Stomach (tissue), 9 donors: ENCODE results near the gene YWHAG. TPM values are rescaled to one million over a fixed set of nuclear protein-coding genes. Genes with fewer than 3 reads are reported as not detected.

Experiments used
- DNase-seq, 2 donors: peaks; one replicate each; pipeline versions ENCODE4 v3.0.0 to v3.0.0-alpha.2; 2013 to 2019
- H3K27ac ChIP-seq, 5 donors: fragments of 200-600 bp in 4 of 5; sonication (generic) in 4 of 5; one replicate each; pipeline ENCODE4 v1.5.1; 2013 to 2019; ENCODE audit warnings: mild to moderate bottlenecking in 1 of 5, moderate library complexity in 1 of 5
- H3K27me3 ChIP-seq, 3 donors: fragments of 200-600 bp; sonication (generic); one replicate each; pipeline ENCODE4 v1.5.1; 2017 to 2019; ENCODE audit warnings: mixed run types in 1 of 3
- H3K36me3 ChIP-seq, 4 donors: fragments of 200-600 bp; sonication (generic); 1 replicate in 3 of 4; 2 replicates in 1 of 4; pipeline ENCODE4 v1.5.1; 2016 to 2019
- H3K4me1 ChIP-seq, 4 donors: fragments of 200-600 bp; sonication (generic); one replicate each; pipeline ENCODE4 v1.5.1; 2016 to 2019
- H3K4me3 ChIP-seq, 4 donors: fragments of 200-600 bp; sonication (generic) in 3 of 4; one replicate each; pipeline ENCODE4 v1.5.1; 2016 to 2019; ENCODE audit warnings: mild to moderate bottlenecking in 1 of 4
- H3K9me3 ChIP-seq, 4 donors: fragments of 200-600 bp; sonication (generic); one replicate each; pipeline ENCODE4 v1.5.1; 2016 to 2019
- EP300 ChIP-seq: sonication (generic); formaldehyde crosslinking; IDR thresholded peaks from one replicate; pipeline ENCODE4 v1.6.1; 2017; ENCODE audit warnings: antibody characterized with exemption
- POLR2A ChIP-seq, 4 donors: fragments of 450-650 bp; IDR thresholded peaks; one replicate each; pipeline ENCODE4 v1.6.1; 2016; ENCODE audit warnings: antibody characterized with exemption in 4 of 4, control low read depth in 2 of 4, mild to moderate bottlenecking in 1 of 4, moderate library complexity in 1 of 4
- POLR2AphosphoS5 ChIP-seq, 3 donors: sonication (generic); formaldehyde crosslinking; IDR thresholded peaks; one replicate each; pipeline ENCODE4 v1.6.1; 2016; ENCODE audit warnings: antibody characterized with exemption in 3 of 3
- WGBS, 5 donors: extraction: QIAGEN DNeasy Blood & Tissue Kit in 3 of 5; methylation state at CpG; one replicate each; pipeline versions ENCODE4 v1.1.5 to v1.1.7; 2013 to 2018; 5-methylcytosine and 5-hydroxymethylcytosine counted together
- intact Hi-C: fragments of 100-400 bp; cut with DNase I; formaldehyde crosslinking; loops from one replicate; pipeline ENCODE4 v1.15.1; 2023; ENCODE audit warnings: low total_unique reads
- polyA plus RNA-seq, 3 donors: library from polyadenylated mRNA; stranded (reverse); fragments of 200-250 nt; gene quantifications; one replicate each; pipeline ENCODE4 v1.2.3, GENCODE V29; 2013
- total RNA-seq, 5 donors: library from RNA; depleted of rRNA; stranded (reverse); fragments of >200 nt; gene quantifications; one replicate each; pipeline versions ENCODE4 v1.1.0 to v1.2.3, GENCODE V29; 2014 to 2016
- TF ChIP-seq, protein P1 (sequence below), 7 experiments: fragments of 450-650 bp in 4 of 7; fragments of 200-600 bp in 3 of 7; sonication (generic) in 3 of 7; IDR thresholded peaks; one replicate each; pipeline ENCODE4 v1.5.1; 2016 to 2019; ENCODE audit warnings: antibody characterized with exemption in 7 of 7, control low read depth in 2 of 7, mild to moderate bottlenecking in 1 of 7
- donor health status: healthy with polysubstance abuse.
- donor health status: Bipolar disorder and iron deficiency.
- donor health status: healthy.

The YWHAG gene
- total and polyA plus RNA-seq, 8 donors: 26.7 to 64.6 (median 45.9) TPM

DNA sequence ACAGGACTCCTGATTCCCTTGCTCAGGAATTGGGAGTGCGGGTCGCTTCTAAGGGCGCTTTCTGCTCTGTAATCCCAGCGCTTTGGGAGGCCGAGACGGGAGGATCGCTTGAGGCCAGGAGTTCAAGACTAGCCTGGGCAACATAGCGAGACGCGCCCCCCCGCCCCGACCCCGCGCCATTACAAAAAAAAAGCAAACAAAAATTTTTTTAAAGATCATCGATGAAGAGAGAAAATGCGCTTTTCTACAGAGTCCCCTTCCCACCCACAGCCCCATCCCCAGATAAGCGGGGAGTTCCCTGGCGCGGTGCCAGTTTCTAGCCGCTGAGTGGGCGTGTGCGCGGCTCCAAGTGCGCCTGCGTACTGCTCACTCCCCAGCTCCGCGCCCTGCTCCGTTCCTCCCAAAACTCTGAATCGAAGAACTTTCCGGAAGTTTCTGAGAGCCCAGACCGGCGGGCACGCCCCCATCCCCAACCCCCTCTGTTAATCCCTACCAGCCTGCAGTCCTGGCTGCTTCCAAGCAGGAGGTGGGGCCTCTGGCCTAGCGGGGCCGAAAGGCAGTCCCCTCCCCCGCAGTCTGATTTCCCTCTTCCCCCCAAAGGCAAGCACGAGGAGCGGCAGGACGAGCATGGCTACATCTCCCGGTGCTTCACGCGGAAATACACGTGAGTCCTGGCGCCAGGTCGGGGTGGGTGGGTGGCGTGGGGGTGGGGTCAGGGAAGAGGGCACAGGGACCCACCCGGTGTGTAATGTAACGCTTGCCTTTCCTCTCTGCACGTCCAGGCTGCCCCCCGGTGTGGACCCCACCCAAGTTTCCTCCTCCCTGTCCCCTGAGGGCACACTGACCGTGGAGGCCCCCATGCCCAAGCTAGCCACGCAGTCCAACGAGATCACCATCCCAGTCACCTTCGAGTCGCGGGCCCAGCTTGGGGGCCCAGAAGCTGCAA lies 55.3 kb downstream of the YWHAG start:
- Histone ChIP-seq H3K36me3 (peaks cover 0 to 11% (median 6%) of the 10 kb centered on the region in 4 donors), H3K9me3 (no peaks in the 10 kb centered on the region), H3K4me3 (peak overlapping the region; percentile 73 to 92 (median 88)), H3K27ac (peak overlapping the region; percentile 94 to 99 (median 97)), H3K27me3 (no peaks in the 10 kb centered on the region), H3K4me1 (peaks cover 41 to 74% (median 57%) of the 10 kb centered on the region in 4 donors)
- TF ChIP-seq, protein P1, sequence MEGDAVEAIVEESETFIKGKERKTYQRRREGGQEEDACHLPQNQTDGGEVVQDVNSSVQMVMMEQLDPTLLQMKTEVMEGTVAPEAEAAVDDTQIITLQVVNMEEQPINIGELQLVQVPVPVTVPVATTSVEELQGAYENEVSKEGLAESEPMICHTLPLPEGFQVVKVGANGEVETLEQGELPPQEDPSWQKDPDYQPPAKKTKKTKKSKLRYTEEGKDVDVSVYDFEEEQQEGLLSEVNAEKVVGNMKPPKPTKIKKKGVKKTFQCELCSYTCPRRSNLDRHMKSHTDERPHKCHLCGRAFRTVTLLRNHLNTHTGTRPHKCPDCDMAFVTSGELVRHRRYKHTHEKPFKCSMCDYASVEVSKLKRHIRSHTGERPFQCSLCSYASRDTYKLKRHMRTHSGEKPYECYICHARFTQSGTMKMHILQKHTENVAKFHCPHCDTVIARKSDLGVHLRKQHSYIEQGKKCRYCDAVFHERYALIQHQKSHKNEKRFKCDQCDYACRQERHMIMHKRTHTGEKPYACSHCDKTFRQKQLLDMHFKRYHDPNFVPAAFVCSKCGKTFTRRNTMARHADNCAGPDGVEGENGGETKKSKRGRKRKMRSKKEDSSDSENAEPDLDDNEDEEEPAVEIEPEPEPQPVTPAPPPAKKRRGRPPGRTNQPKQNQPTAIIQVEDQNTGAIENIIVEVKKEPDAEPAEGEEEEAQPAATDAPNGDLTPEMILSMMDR (IDR thresholded peaks at IDR 0.05): no peak
- TF ChIP-seq POLR2AphosphoS5 (IDR thresholded peaks at IDR 0.05): peak; percentile 42 to 74 (median 59)
- intact Hi-C loops: no loop called here
- peak; percentile 85 to 97 for DNase-seq
- 1 to 4% (median 3%) methylated on average over 49 to 56 of the region's 56 CpGs for WGBS, 5 donors

- Histone ChIP-seq H3K4me3 (peak within 1 kb of the TSS; percentile 73 to 92 (median 88)), H3K9me3 (no peaks in the 10 kb centered on the region), H3K4me1 (peaks cover 44 to 76% (median 60%) of the 10 kb centered on the region in 4 donors), H3K27me3 (no peaks in the 10 kb centered on the region), H3K27ac (peak within 1 kb of the TSS; percentile 94 to 99 (median 97)), H3K36me3 (peaks cover 0 to 11% (median 6%) of the 10 kb centered on the region in 4 donors)
- intact Hi-C loops: no loop called here
- peak; percentile 96 to 97 for DNase-seq
- TF ChIP-seq, protein P1 (IDR thresholded peaks at IDR 0.05): peak in 1 of 7 experiments; percentile 22
- TF ChIP-seq POLR2A (IDR thresholded peaks at IDR 0.05) (peak in 2 of 4 donors; percentile 87 to 93), POLR2AphosphoS5 (IDR thresholded peaks at IDR 0.05) (peak; percentile 91 to 97 (median 96)), EP300 (peak; percentile 57)
- WGBS, 5 donors: 0 to 1% (median 0%) methylated on average over 35 to 75 of the region's 75 CpGs
Measured at GRCh38 chr7:76302347-76303201, 56.2 kb downstream of the YWHAG start, which contains the start of gene HSPB1. TSS of gene HSPB1 (plus strand) at chr7:76302673. CDS start at chr7:76302713, 40 bp downstream.

DNA sequence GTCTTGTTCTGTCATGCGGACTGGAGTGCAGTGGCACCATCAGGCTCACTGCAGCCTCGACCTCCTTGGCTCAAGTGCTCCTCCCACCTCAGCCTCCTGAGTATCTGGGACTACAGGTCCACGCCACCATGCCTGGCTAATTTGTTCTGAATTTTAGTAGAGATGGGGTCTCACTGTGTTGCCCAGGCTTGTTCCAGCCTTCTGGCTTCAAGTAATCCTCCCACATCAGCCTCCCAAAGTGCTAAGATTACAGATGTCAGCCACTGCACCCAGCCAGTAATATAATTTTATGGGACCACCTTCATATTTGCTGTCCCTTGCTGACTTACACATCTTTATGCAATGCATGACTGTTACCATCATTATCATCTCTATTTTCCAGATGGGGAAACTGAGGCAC lies 57.8 kb downstream of the YWHAG start:
- Histone ChIP-seq H3K36me3 (peaks cover 0 to 11% (median 6%) of the 10 kb centered on the region in 4 donors), H3K9me3 (no peaks in the 10 kb centered on the region), H3K4me1 (peaks cover 46 to 76% (median 62%) of the 10 kb centered on the region in 4 donors), H3K4me3 (no peak overlapping the region), H3K27ac (peak overlapping the region in 3 of 5 donors; percentile 45 to 99 (median 60)), H3K27me3 (no peaks in the 10 kb centered on the region)
- no peak for TF ChIP-seq EP300
- DNase-seq: no peak
- intact Hi-C loops: no loop called here
- WGBS, 5 donors: 91 to 98% (median 93%) methylated on average over 3 of the region's 3 CpGs

DNA sequence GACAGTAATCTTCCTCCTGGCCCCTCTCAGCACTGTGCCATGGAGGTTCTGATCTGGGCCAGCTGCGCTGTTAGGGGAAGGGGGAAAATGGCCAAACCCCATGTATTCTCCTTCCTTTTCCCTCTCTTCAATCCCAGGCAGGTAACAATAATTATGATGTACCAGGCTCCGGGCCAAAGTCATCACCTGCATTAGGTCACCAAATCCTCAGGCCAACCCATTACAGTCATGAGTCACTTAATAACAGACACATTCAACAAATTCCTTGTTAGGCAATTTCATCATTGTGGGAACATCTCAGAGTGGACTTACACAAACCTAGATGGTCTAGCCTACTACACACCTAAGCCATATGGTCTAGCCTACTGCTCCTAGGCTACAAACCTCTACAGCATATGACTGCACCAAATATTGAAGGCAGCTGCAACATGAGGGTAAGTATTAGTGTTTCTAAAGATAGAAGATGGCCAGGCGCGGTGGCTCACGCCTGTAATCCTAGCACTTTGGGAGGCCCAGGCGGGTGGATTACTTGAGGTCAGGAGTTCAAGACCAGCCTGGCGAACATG lies 58.5 kb downstream of the YWHAG start:
- H3K4me3 ChIP-seq: no peak overlapping the region
- intact Hi-C loops: no loop called here
- DNase-seq: peak; percentile 65 to 75
- H3K4me1 ChIP-seq: peaks cover 44 to 76% (median 65%) of the 10 kb centered on the region in 4 donors
- TF ChIP-seq, protein P1 (IDR thresholded peaks at IDR 0.05): no peak
- TF ChIP-seq POLR2A (IDR thresholded peaks at IDR 0.05): no peak
- TF ChIP-seq EP300: no peak
- TF ChIP-seq POLR2AphosphoS5 (IDR thresholded peaks at IDR 0.05): peak; percentile 20 to 81 (median 30)
- WGBS, 5 donors: 68 to 90% (median 78%) methylated on average over 7 of the region's 7 CpGs
- peak overlapping the region; percentile 7 to 99 (median 49) for H3K27ac ChIP-seq
- no peaks in the 10 kb centered on the region for H3K9me3 ChIP-seq
- peaks cover 0 to 11% (median 6%) of the 10 kb centered on the region in 4 donors for H3K36me3 ChIP-seq
- H3K27me3 ChIP-seq: no peaks in the 10 kb centered on the region
